ENCODE data around the gene CXCL1.

- TF ChIP-seq CTCF (conservative IDR thresholded peaks at IDR 0.05 in 1 of 2, IDR thresholded peaks at IDR 0.05 in 1 of 2; ENCODE audit: low read depth in 1 of 2, low read length in 2 of 2) (no peak), EZH2 (IDR thresholded peaks at IDR 0.05; ENCODE audit: low read length, missing control alignments) (no peak)
Measured at GRCh38 chr4:73847526-73848182, 21.5 kb upstream of the CXCL1 start.
